ENCODE results near the gene ZFP62.

The ZFP62 gene

DNA sequence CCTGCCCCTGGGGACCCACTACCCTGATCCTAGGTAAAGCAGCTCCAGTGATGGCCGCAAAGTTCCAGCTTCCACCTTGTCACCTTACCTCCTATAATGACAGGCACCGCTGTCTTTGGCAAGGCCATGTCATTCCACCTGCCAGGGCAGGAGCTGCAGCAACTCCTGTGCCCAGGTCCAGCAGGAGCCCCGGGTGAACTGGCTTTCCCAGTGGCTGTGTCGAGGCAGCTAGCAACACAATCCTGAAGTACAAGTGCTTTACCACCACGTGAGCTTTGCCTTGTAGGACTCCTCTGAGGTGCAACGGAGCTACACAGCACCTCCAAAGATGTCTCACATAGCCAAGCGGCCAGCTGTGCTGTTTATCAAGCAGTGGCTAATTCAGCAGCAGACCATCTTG is 37.7 kb downstream of the ZFP62 start:
- Histone ChIP-seq H3K36me3 (ENCODE audit: control insufficient read depth, insufficient read depth, low read length) (no peaks in the 10 kb centered on the region), H3K4me1 (ENCODE audit: control insufficient read depth, insufficient read depth, low read length) (no peaks in the 10 kb centered on the region), H3K27ac (ENCODE audit: insufficient read depth, low read depth, low read length, poor library complexity, severe bottlenecking) (no peak overlapping the region), H3K27me3 (ENCODE audit: control insufficient read depth, insufficient read depth, low read length, poor library complexity, severe bottlenecking) (no peaks in the 10 kb centered on the region), H3K4me3 (ENCODE audit: insufficient read depth, low read depth, low read length) (no peak overlapping the region), H3K9me3 (ENCODE audit: control insufficient read depth, low read length) (no peaks in the 10 kb centered on the region)
- 85 to 89% methylated on average over 7 of the region's 7 CpGs for WGBS, 2 experiments

DNA sequence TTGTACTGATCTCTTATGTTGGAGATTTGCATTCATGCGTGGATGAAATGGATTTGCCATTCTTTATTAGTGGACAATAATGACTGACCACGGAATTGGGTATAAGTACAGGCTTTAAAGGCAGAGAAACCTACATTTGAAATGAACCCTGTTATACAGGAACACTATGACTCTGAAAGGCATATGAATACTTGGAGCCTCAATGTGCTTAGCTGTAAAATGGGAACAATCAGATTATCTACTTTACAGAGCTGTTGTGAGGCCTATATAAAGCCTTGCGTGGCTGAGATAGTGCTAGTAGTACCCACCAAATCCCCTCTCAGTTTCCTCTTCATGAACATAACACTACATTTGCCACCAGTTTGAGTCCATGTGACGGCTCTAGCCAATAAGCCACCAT is 39.5 kb downstream of the ZFP62 start:
- no peaks in the 10 kb centered on the region for H3K36me3 ChIP-seq (ENCODE audit: control insufficient read depth, insufficient read depth, low read length)
- 96 to 98% methylated on average over 4 of the region's 4 CpGs for WGBS, 2 experiments
- H3K9me3 ChIP-seq (ENCODE audit: control insufficient read depth, low read length), result no peaks in the 10 kb centered on the region
- no peaks in the 10 kb centered on the region for H3K27me3 ChIP-seq (ENCODE audit: control insufficient read depth, insufficient read depth, low read length, poor library complexity, severe bottlenecking)
- H3K4me3 ChIP-seq (ENCODE audit: insufficient read depth, low read depth, low read length), result no peak overlapping the region
- no peak overlapping the region for H3K27ac ChIP-seq (ENCODE audit: insufficient read depth, low read depth, low read length, poor library complexity, severe bottlenecking)
- peaks cover 6% of the 10 kb centered on the region for H3K4me1 ChIP-seq (ENCODE audit: control insufficient read depth, insufficient read depth, low read length)

DNA sequence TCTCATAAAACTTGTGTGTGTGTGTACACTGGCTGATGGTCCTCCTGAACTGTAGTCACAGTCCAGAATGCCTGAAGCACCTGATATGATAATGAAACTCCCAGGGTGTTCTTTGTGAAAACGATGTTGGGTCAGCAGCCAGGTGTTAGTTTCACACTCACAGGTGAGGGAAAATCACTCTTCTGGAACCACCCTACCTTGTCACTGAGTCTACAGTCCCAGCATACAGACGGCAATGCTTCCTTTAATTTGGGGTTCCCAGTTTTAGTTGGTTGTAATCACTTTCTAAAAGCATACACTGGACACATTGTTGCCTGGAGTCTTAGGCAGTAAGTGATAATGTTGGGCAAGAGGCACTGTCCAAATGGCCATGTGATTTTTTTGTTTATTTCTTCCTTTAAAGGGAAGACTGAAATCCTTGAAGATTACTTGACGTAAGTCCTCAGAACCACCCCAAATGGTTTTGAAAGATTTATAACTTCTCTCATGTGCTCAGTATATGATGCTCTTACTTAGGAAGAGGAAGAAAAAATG is 40.2 kb downstream of the ZFP62 start:
- Histone ChIP-seq H3K4me1 (ENCODE audit: control insufficient read depth, insufficient read depth, low read length) (peaks cover 6% of the 10 kb centered on the region), H3K27me3 (ENCODE audit: control insufficient read depth, insufficient read depth, low read length, poor library complexity, severe bottlenecking) (no peaks in the 10 kb centered on the region), H3K36me3 (ENCODE audit: control insufficient read depth, insufficient read depth, low read length) (no peaks in the 10 kb centered on the region), H3K4me3 (ENCODE audit: insufficient read depth, low read depth, low read length) (no peak overlapping the region), H3K9me3 (ENCODE audit: control insufficient read depth, low read length) (no peaks in the 10 kb centered on the region), H3K27ac (ENCODE audit: insufficient read depth, low read depth, low read length, poor library complexity, severe bottlenecking) (no peak overlapping the region)
- 81 to 88% methylated on average over 3 of the region's 3 CpGs for WGBS, 2 experiments

DNA sequence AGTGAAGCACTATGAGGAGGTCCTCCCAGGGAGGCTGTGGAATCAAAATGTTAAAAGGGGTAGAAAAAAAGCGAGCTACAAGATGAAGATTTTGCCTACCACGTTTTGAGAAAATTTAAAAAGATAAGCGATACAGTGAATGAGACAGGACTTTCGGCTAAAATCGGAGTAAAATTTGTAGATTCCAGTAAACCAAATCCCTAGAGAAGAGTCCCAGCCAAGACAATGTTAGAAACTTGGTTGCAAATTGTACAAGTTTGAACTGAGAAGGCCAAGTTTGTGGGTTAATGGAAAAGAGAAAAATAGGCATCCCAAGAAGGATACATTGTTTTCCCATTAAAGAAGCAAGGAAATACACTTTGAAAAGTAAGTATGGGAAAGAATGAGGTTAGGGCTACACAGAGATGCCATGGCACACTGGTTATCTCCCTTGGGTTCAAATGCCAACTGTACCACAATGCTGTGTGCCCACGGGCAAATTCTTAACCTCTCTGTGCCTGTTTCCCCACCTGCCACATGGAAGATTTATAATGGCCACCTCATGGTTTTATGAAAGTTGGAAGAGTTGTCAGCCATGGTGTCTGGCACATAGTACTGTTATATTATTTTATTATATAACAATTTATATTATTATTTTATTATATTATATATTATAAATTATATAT is 42.3 kb downstream of the ZFP62 start:
- Histone ChIP-seq H3K27me3 (ENCODE audit: control insufficient read depth, insufficient read depth, low read length, poor library complexity, severe bottlenecking) (no peaks in the 10 kb centered on the region), H3K36me3 (ENCODE audit: control insufficient read depth, insufficient read depth, low read length) (no peaks in the 10 kb centered on the region), H3K27ac (ENCODE audit: insufficient read depth, low read depth, low read length, poor library complexity, severe bottlenecking) (no peak overlapping the region), H3K4me1 (ENCODE audit: control insufficient read depth, insufficient read depth, low read length) (peaks cover 6% of the 10 kb centered on the region), H3K9me3 (ENCODE audit: control insufficient read depth, low read length) (no peaks in the 10 kb centered on the region), H3K4me3 (ENCODE audit: insufficient read depth, low read depth, low read length) (no peak overlapping the region)
- WGBS, 2 experiments, result 90 to 94% methylated on average over 6 of the region's 6 CpGs

DNA sequence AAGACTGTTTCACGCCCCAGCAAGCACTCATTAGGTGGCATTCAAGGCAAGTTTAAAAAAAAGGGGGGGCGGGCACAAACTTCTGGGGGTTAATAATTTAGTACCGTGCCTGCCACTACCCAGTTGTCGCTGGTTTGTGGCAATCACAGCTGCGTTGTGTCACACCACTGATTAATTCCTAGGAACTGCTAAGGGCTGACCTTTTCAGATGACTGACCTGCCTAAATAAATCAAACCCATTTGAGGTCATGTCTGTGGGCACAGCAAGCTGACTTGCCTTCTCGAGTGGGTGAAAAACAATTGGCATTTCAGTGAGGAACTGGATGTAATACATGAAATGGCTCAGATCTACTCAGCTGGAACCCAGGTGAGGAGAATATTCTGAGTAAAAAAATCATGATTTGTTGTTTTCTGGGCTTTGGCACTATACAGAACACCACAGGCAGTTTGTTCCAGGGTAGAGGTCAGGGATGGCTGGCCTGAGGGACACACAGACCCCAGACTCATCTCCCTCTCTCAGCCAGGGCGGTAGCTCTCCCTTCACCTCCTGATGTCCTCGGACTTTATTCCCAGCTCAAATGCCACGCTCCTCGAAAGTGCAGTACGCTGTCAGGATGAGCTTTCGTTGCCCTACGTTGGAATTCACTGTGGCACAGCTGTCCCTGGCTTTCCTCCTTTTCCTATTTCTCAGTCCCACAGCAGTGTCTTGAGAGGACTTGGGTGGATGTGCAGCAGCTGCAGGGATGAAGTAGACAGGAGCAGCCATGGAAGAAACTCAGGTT is 43.0 kb downstream of the ZFP62 start:
- no peak overlapping the region for H3K27ac ChIP-seq (ENCODE audit: insufficient read depth, low read depth, low read length, poor library complexity, severe bottlenecking)
- H3K4me3 ChIP-seq (ENCODE audit: insufficient read depth, low read depth, low read length), result no peak overlapping the region
- H3K4me1 ChIP-seq (ENCODE audit: control insufficient read depth, insufficient read depth, low read length), result peaks cover 6% of the 10 kb centered on the region
- 85 to 91% methylated on average over 13 of the region's 13 CpGs for WGBS, 2 experiments
- H3K9me3 ChIP-seq (ENCODE audit: control insufficient read depth, low read length), result no peaks in the 10 kb centered on the region
- no peaks in the 10 kb centered on the region for H3K36me3 ChIP-seq (ENCODE audit: control insufficient read depth, insufficient read depth, low read length)
- H3K27me3 ChIP-seq (ENCODE audit: control insufficient read depth, insufficient read depth, low read length, poor library complexity, severe bottlenecking), result no peaks in the 10 kb centered on the region

DNA sequence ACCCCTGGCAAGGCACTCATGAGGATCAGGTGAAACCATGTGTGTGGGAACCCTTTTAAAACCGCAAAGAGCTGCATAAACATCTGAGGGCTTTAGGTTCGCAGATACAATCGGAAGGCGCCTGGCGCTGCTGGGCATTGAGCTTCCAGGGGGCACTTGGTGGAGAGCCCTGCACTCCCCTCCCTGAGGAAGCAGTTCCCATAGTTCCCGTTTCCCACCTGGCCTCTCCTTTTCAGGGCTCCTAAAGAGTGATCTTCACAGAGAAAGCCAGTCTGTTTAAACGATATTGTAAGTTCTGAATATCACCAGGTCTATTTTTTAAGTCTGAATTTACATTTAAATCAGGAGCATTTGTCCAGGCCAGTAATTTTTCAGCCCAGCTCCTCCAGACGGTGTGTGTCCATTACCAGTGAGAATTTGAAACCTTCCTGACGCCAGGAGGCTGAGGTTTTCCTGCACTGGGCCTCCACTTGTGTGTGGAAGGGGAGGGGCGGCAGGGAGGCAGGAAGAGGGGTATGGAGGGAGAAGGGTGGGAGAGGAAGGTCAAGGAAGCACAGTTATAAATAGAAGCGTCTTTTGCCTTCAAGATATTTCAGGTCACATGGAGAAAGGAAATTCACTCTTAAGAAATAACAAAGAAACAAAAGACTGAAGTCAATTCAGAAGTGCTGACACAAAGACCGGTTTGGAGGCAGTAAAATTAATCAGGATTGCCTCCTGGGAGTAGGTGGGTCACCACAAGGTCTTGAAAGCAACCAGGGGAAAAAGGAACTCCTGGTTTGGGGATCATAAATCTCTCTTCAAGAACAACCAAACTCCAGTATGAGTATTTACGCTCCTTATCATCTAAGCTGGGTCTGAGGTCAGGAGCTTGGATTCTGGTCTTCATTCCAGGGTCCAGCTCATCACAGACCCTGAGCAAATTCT is 44.2 kb downstream of the ZFP62 start:
- Histone ChIP-seq H3K9me3 (ENCODE audit: control insufficient read depth, low read length) (no peaks in the 10 kb centered on the region), H3K4me1 (ENCODE audit: control insufficient read depth, insufficient read depth, low read length) (peaks cover 6% of the 10 kb centered on the region), H3K4me3 (ENCODE audit: insufficient read depth, low read depth, low read length) (no peak overlapping the region), H3K36me3 (ENCODE audit: control insufficient read depth, insufficient read depth, low read length) (no peaks in the 10 kb centered on the region), H3K27ac (ENCODE audit: insufficient read depth, low read depth, low read length, poor library complexity, severe bottlenecking) (no peak overlapping the region), H3K27me3 (ENCODE audit: control insufficient read depth, insufficient read depth, low read length, poor library complexity, severe bottlenecking) (no peaks in the 10 kb centered on the region)
- 72% methylated on average over 13 of the region's 13 CpGs for WGBS, 2 experiments

DNA sequence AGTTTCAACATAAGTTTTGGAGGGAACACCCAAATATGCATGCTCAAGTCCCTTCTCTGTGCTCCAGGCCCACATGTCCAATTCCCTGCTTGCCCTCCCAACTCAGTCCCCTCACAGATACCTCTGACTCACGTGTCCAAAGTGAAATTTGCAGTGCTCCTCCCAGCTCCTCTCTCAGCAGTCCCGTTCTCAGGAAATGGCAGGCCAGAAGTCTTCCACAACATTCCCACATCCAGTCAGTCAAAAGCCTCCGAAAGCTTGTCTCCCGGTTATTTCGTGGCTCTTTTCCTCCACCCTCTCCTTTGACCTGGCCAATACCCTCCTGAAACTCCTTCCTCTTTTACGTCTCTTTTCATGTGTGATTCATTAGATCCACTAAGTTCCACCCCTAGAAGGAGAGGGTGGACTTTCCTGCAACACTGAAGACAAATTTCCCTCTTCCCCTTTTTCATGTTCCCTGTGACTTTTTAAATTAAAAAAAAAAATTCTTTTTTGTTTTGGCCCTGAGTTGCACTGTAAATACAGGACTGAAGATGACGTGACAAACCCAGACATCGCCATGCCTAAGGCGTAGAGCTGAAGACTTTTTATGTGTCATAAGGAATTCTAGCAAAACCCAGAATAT is 45.7 kb downstream of the ZFP62 start:
- Histone ChIP-seq H3K36me3 (ENCODE audit: control insufficient read depth, insufficient read depth, low read length) (no peaks in the 10 kb centered on the region), H3K27me3 (ENCODE audit: control insufficient read depth, insufficient read depth, low read length, poor library complexity, severe bottlenecking) (no peaks in the 10 kb centered on the region), H3K27ac (ENCODE audit: insufficient read depth, low read depth, low read length, poor library complexity, severe bottlenecking) (no peak overlapping the region), H3K4me3 (ENCODE audit: insufficient read depth, low read depth, low read length) (no peak overlapping the region), H3K4me1 (ENCODE audit: control insufficient read depth, insufficient read depth, low read length) (peaks cover 6% of the 10 kb centered on the region), H3K9me3 (ENCODE audit: control insufficient read depth, low read length) (no peaks in the 10 kb centered on the region)
- 86 to 91% methylated on average over 9 of the region's 9 CpGs for WGBS, 2 experiments

DNA sequence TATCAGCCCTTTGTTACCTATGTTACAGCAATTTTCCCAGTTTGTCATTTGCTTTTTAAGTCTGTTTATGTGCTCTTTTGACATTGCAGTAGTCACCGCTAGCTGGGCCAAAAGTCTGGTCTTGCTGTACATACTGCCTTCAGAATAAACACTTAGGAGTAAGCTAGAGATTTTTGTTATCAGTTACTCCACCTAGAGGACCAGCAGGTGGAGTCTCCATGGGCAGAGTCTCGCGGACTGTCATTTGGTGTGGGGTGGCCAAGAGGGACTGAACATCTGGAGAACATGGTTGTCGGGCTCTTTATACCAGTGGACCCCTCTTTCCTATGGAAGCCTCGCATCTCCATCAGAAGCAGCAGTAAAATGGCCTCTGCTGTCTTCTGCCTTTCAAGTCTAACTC is 47.7 kb downstream of the ZFP62 start:
- no peak overlapping the region for H3K27ac ChIP-seq (ENCODE audit: insufficient read depth, low read depth, low read length, poor library complexity, severe bottlenecking)
- peaks cover 12% of the 10 kb centered on the region for H3K4me1 ChIP-seq (ENCODE audit: control insufficient read depth, insufficient read depth, low read length)
- no peak overlapping the region for H3K4me3 ChIP-seq (ENCODE audit: insufficient read depth, low read depth, low read length)
- H3K9me3 ChIP-seq (ENCODE audit: control insufficient read depth, low read length), result no peaks in the 10 kb centered on the region
- 86 to 88% methylated on average over 5 of the region's 5 CpGs for WGBS, 2 experiments
- H3K27me3 ChIP-seq (ENCODE audit: control insufficient read depth, insufficient read depth, low read length, poor library complexity, severe bottlenecking), result no peaks in the 10 kb centered on the region
- H3K36me3 ChIP-seq (ENCODE audit: control insufficient read depth, insufficient read depth, low read length), result no peaks in the 10 kb centered on the region

DNA sequence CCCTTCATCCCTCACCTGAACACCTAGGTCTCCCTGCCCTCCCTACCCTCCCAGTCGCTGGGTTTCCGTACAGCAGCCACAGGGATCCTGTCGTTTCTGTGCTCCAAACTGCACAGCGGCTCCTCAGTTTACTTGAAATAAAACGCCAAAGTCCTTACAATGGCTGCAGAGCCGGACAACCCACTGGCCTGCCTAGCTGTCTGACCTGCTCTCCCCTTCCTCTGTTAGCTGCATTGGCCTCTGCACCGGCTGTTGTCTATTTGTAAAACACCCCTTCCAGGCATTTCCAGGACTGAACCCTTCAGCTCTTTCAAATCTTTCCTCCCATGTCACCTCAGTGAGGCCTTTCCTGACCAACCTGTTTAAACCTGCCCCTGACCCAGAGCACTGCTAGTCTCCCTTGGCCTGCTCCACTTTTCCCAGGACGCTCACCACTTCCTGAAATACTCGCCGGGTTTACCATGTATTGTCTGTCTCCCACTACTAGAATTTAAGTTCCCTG is 49.4 kb downstream of the ZFP62 start:
- no peaks in the 10 kb centered on the region for H3K27me3 ChIP-seq (ENCODE audit: control insufficient read depth, insufficient read depth, low read length, poor library complexity, severe bottlenecking)
- H3K27ac ChIP-seq (ENCODE audit: insufficient read depth, low read depth, low read length, poor library complexity, severe bottlenecking), result no peak overlapping the region
- no peaks in the 10 kb centered on the region for H3K9me3 ChIP-seq (ENCODE audit: control insufficient read depth, low read length)
- 89 to 91% methylated on average over 10 of the region's 10 CpGs for WGBS, 2 experiments
- H3K36me3 ChIP-seq (ENCODE audit: control insufficient read depth, insufficient read depth, low read length), result no peaks in the 10 kb centered on the region
- H3K4me1 ChIP-seq (ENCODE audit: control insufficient read depth, insufficient read depth, low read length), result peaks cover 12% of the 10 kb centered on the region
- no peak overlapping the region for H3K4me3 ChIP-seq (ENCODE audit: insufficient read depth, low read depth, low read length)

Data from ectodermal cell (in vitro differentiated cells).